ENCODE measurements around the gene SCYGR2. TPM values are rescaled to one million over a fixed set of nuclear protein-coding genes. Genes with fewer than 3 reads are reported as not detected.

The SCYGR2 gene
- total RNA-seq, 1 donor from 2014 or later, result not detected

- Mint-ChIP-seq H3K4me3 (no peak overlapping the region), H3K27ac (no peak overlapping the region), H3K36me3 (no peaks in the 10 kb centered on the region), H3K4me1 (no peaks in the 10 kb centered on the region), H3K9me3 (no peaks in the 10 kb centered on the region), H3K27me3 (ENCODE audit: insufficient read depth, low read depth) (peaks cover 3% of the 10 kb centered on the region)
- no peak for DNase-seq (ENCODE audit: low spot score)
- TF ChIP-seq EZH2phosphoT487 (IDR thresholded peaks at IDR 0.05) (no peak), EZH2 (IDR thresholded peaks at IDR 0.05) (no peak), CTCF (IDR thresholded peaks at IDR 0.05) (no peak)
- H3F3A ChIP-seq (ENCODE audit: low read depth), result no peaks in the 10 kb centered on the region
- H3K9me3 ChIP-seq (ENCODE audit: low read depth), result no peaks in the 10 kb centered on the region
- H3K27me3 ChIP-seq, result no peaks in the 10 kb centered on the region
- H3K79me2 ChIP-seq (ENCODE audit: low read depth), result no peaks in the 10 kb centered on the region
- H3K4me3 ChIP-seq, result no peak overlapping the region
- H2AFZ ChIP-seq (replicated peaks), result no peak overlapping the region
- no peaks in the 10 kb centered on the region for H3K36me3 ChIP-seq
- no peak overlapping the region for H3K27ac ChIP-seq
- no peak overlapping the region for H3K9ac ChIP-seq
- H3K4me1 ChIP-seq, result peaks cover 6% of the 10 kb centered on the region
- no peak overlapping the region for H3K4me2 ChIP-seq
- no peaks in the 10 kb centered on the region for H4K20me1 ChIP-seq (ENCODE audit: low read depth)
Observed at GRCh38 chr2:227629435-227629834, 30.7 kb downstream of the SCYGR2 start.

- Histone ChIP-seq H4K20me1 (ENCODE audit: low read depth) (no peaks in the 10 kb centered on the region), H2AFZ (replicated peaks) (no peak overlapping the region)
Observed at GRCh38 chr2:227630322-227630721, 31.6 kb downstream of the SCYGR2 start.

GRCh38 chr2:227632827-227633226, 34.1 kb downstream of the SCYGR2 start:
- H4K20me1 ChIP-seq (ENCODE audit: low read depth), result no peaks in the 10 kb centered on the region

More at GRCh38 chr2:227630322-227630721, 31.6 kb downstream of the SCYGR2 start:
- H3K9me3 ChIP-seq (ENCODE audit: low read depth), result no peaks in the 10 kb centered on the region
- TF ChIP-seq EZH2phosphoT487 (IDR thresholded peaks at IDR 0.05) (no peak), EZH2 (IDR thresholded peaks at IDR 0.05) (no peak), CTCF (IDR thresholded peaks at IDR 0.05) (no peak)
- Mint-ChIP-seq H3K4me1 (no peaks in the 10 kb centered on the region), H3K27me3 (ENCODE audit: insufficient read depth, low read depth) (peaks cover 3% of the 10 kb centered on the region), H3K4me3 (no peak overlapping the region), H3K9me3 (no peaks in the 10 kb centered on the region), H3K36me3 (no peaks in the 10 kb centered on the region), H3K27ac (no peak overlapping the region)
- no peak overlapping the region for H3K4me2 ChIP-seq
- H3K36me3 ChIP-seq, result no peaks in the 10 kb centered on the region
- no peak overlapping the region for H3K9ac ChIP-seq
- no peaks in the 10 kb centered on the region for H3F3A ChIP-seq (ENCODE audit: low read depth)
- no peaks in the 10 kb centered on the region for H3K79me2 ChIP-seq (ENCODE audit: low read depth)
- no peak for DNase-seq (ENCODE audit: low spot score)
- H3K27ac ChIP-seq, result no peak overlapping the region
- H3K27me3 ChIP-seq, result no peaks in the 10 kb centered on the region
- peaks cover 6% of the 10 kb centered on the region for H3K4me1 ChIP-seq
- no peak overlapping the region for H3K4me3 ChIP-seq

More at GRCh38 chr2:227632827-227633226, 34.1 kb downstream of the SCYGR2 start:
- Mint-ChIP-seq H3K4me3 (no peak overlapping the region), H3K4me1 (no peaks in the 10 kb centered on the region), H3K9me3 (no peaks in the 10 kb centered on the region), H3K27ac (no peak overlapping the region), H3K27me3 (ENCODE audit: insufficient read depth, low read depth) (peaks cover 5% of the 10 kb centered on the region), H3K36me3 (no peaks in the 10 kb centered on the region)
- Histone ChIP-seq H3K27ac (no peak overlapping the region), H3K36me3 (no peaks in the 10 kb centered on the region), H3F3A (ENCODE audit: low read depth) (no peaks in the 10 kb centered on the region), H3K4me1 (peaks cover 6% of the 10 kb centered on the region), H3K27me3 (no peaks in the 10 kb centered on the region), H3K9me3 (ENCODE audit: low read depth) (no peaks in the 10 kb centered on the region), H3K9ac (no peak overlapping the region), H3K4me3 (no peak overlapping the region), H2AFZ (replicated peaks) (no peak overlapping the region), H3K79me2 (ENCODE audit: low read depth) (no peaks in the 10 kb centered on the region), H3K4me2 (no peak overlapping the region)
- no peak for DNase-seq (ENCODE audit: low spot score)
- TF ChIP-seq CTCF (IDR thresholded peaks at IDR 0.05), result no peak
- TF ChIP-seq EZH2 (IDR thresholded peaks at IDR 0.05), result no peak
- TF ChIP-seq EZH2phosphoT487 (IDR thresholded peaks at IDR 0.05), result no peak
